Effector memory CD4-positive, alpha-beta T cell (primary cell): ENCODE measurements around the gene LY6G5B.
A peak's percentile ranks its signal among the peaks of the same experiment; 100 is the strongest.

Experiments used
- DNase-seq, 3 donors: peaks; one replicate each; pipeline ENCODE4 v3.0.0-alpha.2; 2020
- H3K27ac ChIP-seq: 2 replicates; pipeline ENCODE4 v1.7.0; 2013; ENCODE audit warnings: mild to moderate bottlenecking, low read length, moderate library complexity; ENCODE audit not compliant: insufficient read depth, poor library complexity, severe bottlenecking
- H3K27me3 ChIP-seq: replicated peaks from 2 replicates; pipeline ENCODE4 v1.7.0; 2013; ENCODE audit warnings: mild to moderate bottlenecking, low read length; ENCODE audit not compliant: insufficient read depth, control insufficient read depth, poor library complexity, severe bottlenecking
- H3K36me3 ChIP-seq: 2 replicates; pipeline ENCODE4 v1.7.0; 2013; ENCODE audit warnings: mild to moderate bottlenecking, low read length, moderate library complexity; ENCODE audit not compliant: control insufficient read depth, insufficient read depth
- H3K4me1 ChIP-seq: 2 replicates; pipeline ENCODE4 v1.7.0; 2013; ENCODE audit warnings: low read length, mild to moderate bottlenecking; ENCODE audit not compliant: control insufficient read depth, insufficient read depth, poor library complexity, severe bottlenecking
- H3K4me3 ChIP-seq: 2 replicates; pipeline ENCODE4 v1.7.0; 2013; ENCODE audit warnings: low read length, low read depth, mild to moderate bottlenecking; ENCODE audit not compliant: insufficient read depth, poor library complexity, severe bottlenecking
- H3K9me3 ChIP-seq: 2 replicates; pipeline ENCODE4 v1.7.0; 2013; ENCODE audit warnings: mild to moderate bottlenecking, low read length, moderate library complexity; ENCODE audit not compliant: control insufficient read depth

The LY6G5B gene

GRCh38 chr6:31663126-31663960 lies 6.4 kb upstream of the LY6G5B start:
- Histone ChIP-seq H3K36me3 (peaks cover 24% of the 10 kb centered on the region), H3K27me3 (no peaks in the 10 kb centered on the region), H3K4me3 (peak overlapping the region; percentile 92), H3K27ac (peak overlapping the region; percentile 97), H3K9me3 (no peaks in the 10 kb centered on the region), H3K4me1 (peaks cover 59% of the 10 kb centered on the region)
- no peak for DNase-seq

GRCh38 chr6:31663961-31664789 lies 5.6 kb upstream of the LY6G5B start:
- Histone ChIP-seq H3K9me3 (no peaks in the 10 kb centered on the region), H3K4me1 (peaks cover 50% of the 10 kb centered on the region), H3K36me3 (peaks cover 29% of the 10 kb centered on the region), H3K4me3 (peak overlapping the region; percentile 92), H3K27me3 (no peaks in the 10 kb centered on the region), H3K27ac (peak overlapping the region; percentile 97)
- no peak for DNase-seq

- Histone ChIP-seq H3K27me3 (no peaks in the 10 kb centered on the region), H3K27ac (peak within 1 kb of the TSS; percentile 97), H3K4me1 (peaks cover 43% of the 10 kb centered on the region), H3K9me3 (no peaks in the 10 kb centered on the region), H3K36me3 (peaks cover 36% of the 10 kb centered on the region), H3K4me3 (peak within 1 kb of the TSS; percentile 92)
- peak; percentile 84 to 87 (median 85) for DNase-seq
Observed at GRCh38 chr6:31664790-31665500, 4.8 kb upstream of the LY6G5B start, which contains the start of gene GPANK1. GPANK1 (minus strand) TSS chr6:31664997; CDS start chr6:31664478, 519 bp downstream.

- DNase-seq, result peak; percentile 96 to 98 (median 98)
- H3K9me3 ChIP-seq, result no peaks in the 10 kb centered on the region
- peak within 1 kb of the TSS; percentile 97 for H3K27ac ChIP-seq
- no peaks in the 10 kb centered on the region for H3K27me3 ChIP-seq
- peaks cover 38% of the 10 kb centered on the region for H3K4me1 ChIP-seq
- peaks cover 44% of the 10 kb centered on the region for H3K36me3 ChIP-seq
- peak within 1 kb of the TSS; percentile 92 for H3K4me3 ChIP-seq
Observed at GRCh38 chr6:31665501-31666336, 4.1 kb upstream of the LY6G5B start, which contains the start of gene CSNK2B. CSNK2B (plus strand) TSS chr6:31666080; CDS start chr6:31666832, 752 bp downstream.

GRCh38 chr6:31666337-31666965 lies 3.3 kb upstream of the LY6G5B start:
- Histone ChIP-seq H3K4me1 (peaks cover 32% of the 10 kb centered on the region), H3K36me3 (peaks cover 51% of the 10 kb centered on the region)

GRCh38 chr6:31676322-31676903 lies 6.6 kb downstream of the LY6G5B start:
- Histone ChIP-seq H3K36me3 (peaks cover 8% of the 10 kb centered on the region), H3K27me3 (no peaks in the 10 kb centered on the region), H3K4me1 (peaks cover 7% of the 10 kb centered on the region), H3K4me3 (no peak overlapping the region), H3K27ac (no peak overlapping the region), H3K9me3 (no peaks in the 10 kb centered on the region)
- DNase-seq, result no peak

More at GRCh38 chr6:31666337-31666965, 3.3 kb upstream of the LY6G5B start:
- DNase-seq, result no peak
- peak overlapping the region; percentile 97 for H3K27ac ChIP-seq
- no peaks in the 10 kb centered on the region for H3K27me3 ChIP-seq
- no peaks in the 10 kb centered on the region for H3K9me3 ChIP-seq
- H3K4me3 ChIP-seq, result peak overlapping the region; percentile 92

GRCh38 chr6:31676904-31677303 lies 7.1 kb downstream of the LY6G5B start:
- DNase-seq, result no peak
- H3K4me3 ChIP-seq, result no peak overlapping the region
- no peaks in the 10 kb centered on the region for H3K9me3 ChIP-seq
- H3K4me1 ChIP-seq, result peaks cover 10% of the 10 kb centered on the region
- no peak overlapping the region for H3K27ac ChIP-seq
- peaks cover 3% of the 10 kb centered on the region for H3K36me3 ChIP-seq
- no peaks in the 10 kb centered on the region for H3K27me3 ChIP-seq

GRCh38 chr6:31677955-31678354 lies 8.2 kb downstream of the LY6G5B start:
- H3K4me3 ChIP-seq, result no peak overlapping the region
- H3K27ac ChIP-seq, result no peak overlapping the region

More at GRCh38 chr6:31677955-31678354, 8.2 kb downstream of the LY6G5B start:
- H3K4me1 ChIP-seq, result peaks cover 10% of the 10 kb centered on the region
- no peaks in the 10 kb centered on the region for H3K36me3 ChIP-seq
- no peaks in the 10 kb centered on the region for H3K9me3 ChIP-seq
- DNase-seq, result no peak
- H3K27me3 ChIP-seq, result no peaks in the 10 kb centered on the region
